HG03039 (cell line): ENCODE measurements around the gene SGIP1.
"Not testable (repeated sequence)": the region's sequence is repeated elsewhere in the genome, so short reads cannot be mapped to it uniquely, and the experiment has no call there.

ENCODE experiments used
- ATAC-seq: cut with Tn5 transposase; IDR thresholded peaks from one replicate; pipeline ENCODE4 v1.9.1; 2021; ENCODE audit warnings: mild to moderate bottlenecking, moderate library complexity; ENCODE audit not compliant: unreplicated experiment

SGIP1 gene

DNA sequence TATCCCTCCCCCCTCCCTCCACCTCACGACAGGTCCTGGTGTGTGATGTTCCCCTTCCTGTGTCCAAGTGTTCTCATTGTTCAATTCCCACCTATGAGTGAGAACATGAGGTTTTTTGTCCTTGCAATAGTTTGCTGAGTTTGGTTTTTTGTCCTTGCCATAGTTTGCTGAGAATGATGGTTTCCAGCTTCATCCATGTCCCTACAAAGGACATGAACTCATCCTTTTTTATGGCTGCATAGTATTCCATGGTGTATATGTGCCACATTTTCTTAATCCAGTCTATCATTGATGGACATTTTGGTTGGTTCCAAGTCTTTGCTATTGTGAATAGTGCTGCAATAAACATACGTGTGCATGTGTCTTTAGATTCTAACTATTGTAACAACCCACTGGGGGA lies 261.9 kb downstream of the SGIP1 start:
- not testable (repeated sequence) for ATAC-seq
